Measurements from ENCODE around the gene AGAP6.
"Not testable (repeated sequence)": the region's sequence is repeated elsewhere in the genome, so short reads cannot be mapped to it uniquely, and the experiment has no call there.

The AGAP6 gene

GRCh38 chr10:50024716-50025383, 36.6 kb downstream of the AGAP6 start:
- not testable (repeated sequence) for DNase-seq (ENCODE audit: low read depth)

GRCh38 chr10:50025627-50026026, 37.4 kb downstream of the AGAP6 start:
- no peak for DNase-seq (ENCODE audit: low read depth)

GRCh38 chr10:50027195-50027594, 39.0 kb downstream of the AGAP6 start:
- DNase-seq (ENCODE audit: low read depth), result no peak

GRCh38 chr10:50033481-50033880, 45.3 kb downstream of the AGAP6 start:
- DNase-seq (ENCODE audit: low read depth), result no peak

- not testable (repeated sequence) for DNase-seq (ENCODE audit: low read depth)
These were observed 47.1 kb downstream of the AGAP6 start for GRCh38 chr10:50035337-50035736.

GRCh38 chr10:50044941-50045664, 56.9 kb downstream of the AGAP6 start:
- no peak for DNase-seq (ENCODE audit: low read depth)

GRCh38 chr10:50046457-50046856, 58.3 kb downstream of the AGAP6 start:
- not testable (repeated sequence) for DNase-seq (ENCODE audit: low read depth)

- DNase-seq (ENCODE audit: low read depth), result not testable (repeated sequence)
These were observed 59.4 kb downstream of the AGAP6 start for GRCh38 chr10:50047594-50047993.

- DNase-seq (ENCODE audit: low read depth), result not testable (repeated sequence)
These were observed 63.9 kb downstream of the AGAP6 start for GRCh38 chr10:50051995-50052660.

- DNase-seq (ENCODE audit: low read depth), result not testable (repeated sequence)
These were observed 64.7 kb downstream of the AGAP6 start for GRCh38 chr10:50052778-50053376.

- not testable (repeated sequence) for DNase-seq (ENCODE audit: low read depth)
These were observed 67.5 kb downstream of the AGAP6 start for GRCh38 chr10:50055494-50056292.

GRCh38 chr10:50056654-50057053, 68.4 kb downstream of the AGAP6 start:
- DNase-seq (ENCODE audit: low read depth), result not testable (repeated sequence)

- not testable (repeated sequence) for DNase-seq (ENCODE audit: low read depth)
These were observed 70.5 kb downstream of the AGAP6 start for GRCh38 chr10:50058727-50059126.

- DNase-seq (ENCODE audit: low read depth), result not testable (repeated sequence)
These were observed 71.7 kb downstream of the AGAP6 start for GRCh38 chr10:50059946-50060345.
